DND-41 (cell line): ENCODE data around the gene HOXA2.

Source experiments
- ATAC-seq: fragments of 200-7000 bp; cut with Tn5 transposase; 3 replicates; pipeline ENCODE4 v1.9.1; 2021; ENCODE audit warnings: low read depth; ENCODE audit not compliant: insufficient read depth
- DNase-seq: peaks from one replicate; pipeline ENCODE4 v3.0.0-alpha.2; 2020
- H2AFZ ChIP-seq: 2 replicates; pipeline ENCODE4 v1.6.0; 2012; ENCODE audit warnings: low read depth, low read length
- H3K27ac ChIP-seq: 2 replicates; pipeline ENCODE4 v1.5.1; 2012; ENCODE audit warnings: low read length, inconsistent platforms
- H3K27me3 ChIP-seq: fragments of 200-600 bp; sonication (generic); 2 replicates; pipeline ENCODE4 v1.6.0; 2012; ENCODE audit warnings: low read length, mild to moderate bottlenecking, inconsistent platforms; ENCODE audit not compliant: insufficient read depth, poor library complexity
- H3K36me3 ChIP-seq: 2 replicates; pipeline ENCODE4 v1.5.1; 2012; ENCODE audit warnings: low read length, inconsistent platforms; ENCODE audit not compliant: insufficient read depth
- H3K4me1 ChIP-seq: 2 replicates; pipeline ENCODE4 v1.5.1; 2012; ENCODE audit warnings: mild to moderate bottlenecking, low read length; ENCODE audit not compliant: insufficient read depth
- H3K4me2 ChIP-seq: 2 replicates; pipeline ENCODE4 v1.6.0; 2012; ENCODE audit warnings: mild to moderate bottlenecking, moderate library complexity, low read length, inconsistent platforms; ENCODE audit not compliant: insufficient read depth
- H3K4me3 ChIP-seq, 2 experiments: fragments of 200-600 bp in 1 of 2; shearing (Covaris generic) in 1 of 2; 2 replicates each; pipeline ENCODE4 v1.5.1; 2012 to 2016; ENCODE audit warnings: inconsistent platforms in 2 of 2, low read length in 2 of 2, mild to moderate bottlenecking in 2 of 2, low read depth in 1 of 2, moderate library complexity in 1 of 2
- H3K79me2 ChIP-seq: 2 replicates; pipeline ENCODE4 v1.6.0; 2012; ENCODE audit warnings: low read length, inconsistent platforms; ENCODE audit not compliant: insufficient read depth
- H3K9ac ChIP-seq: 2 replicates; pipeline ENCODE4 v1.6.0; 2012; ENCODE audit warnings: low read depth, mild to moderate bottlenecking, inconsistent platforms, low read length, moderate library complexity
- H3K9me3 ChIP-seq: 2 replicates; pipeline ENCODE4 v1.5.1; 2012; ENCODE audit warnings: low read length, moderate library complexity, mild to moderate bottlenecking, inconsistent platforms; ENCODE audit not compliant: insufficient read depth, severe bottlenecking
- H4K20me1 ChIP-seq: 2 replicates; pipeline ENCODE4 v1.6.0; 2012; ENCODE audit warnings: low read length; ENCODE audit not compliant: insufficient read depth
- EZH2 ChIP-seq: IDR thresholded peaks from 3 replicates; pipeline ENCODE4 v1.6.1; 2012; ENCODE audit warnings: borderline replicate concordance, low read depth, mild to moderate bottlenecking, moderate library complexity, low read length, inconsistent platforms; ENCODE audit not compliant: severe bottlenecking
- TF ChIP-seq, protein P1 (sequence below): IDR thresholded peaks from 2 replicates; pipeline ENCODE4 v1.5.1; 2012; ENCODE audit warnings: borderline replicate concordance, low read length, moderate library complexity, mild to moderate bottlenecking; ENCODE audit not compliant: poor library complexity, severe bottlenecking; ENCODE audit errors: extremely low read depth

The HOXA2 gene

GRCh38 chr7:27080844-27081436, 21.5 kb downstream of the HOXA2 start:
- no peak overlapping the region for H2AFZ ChIP-seq
- TF ChIP-seq, protein P1, sequence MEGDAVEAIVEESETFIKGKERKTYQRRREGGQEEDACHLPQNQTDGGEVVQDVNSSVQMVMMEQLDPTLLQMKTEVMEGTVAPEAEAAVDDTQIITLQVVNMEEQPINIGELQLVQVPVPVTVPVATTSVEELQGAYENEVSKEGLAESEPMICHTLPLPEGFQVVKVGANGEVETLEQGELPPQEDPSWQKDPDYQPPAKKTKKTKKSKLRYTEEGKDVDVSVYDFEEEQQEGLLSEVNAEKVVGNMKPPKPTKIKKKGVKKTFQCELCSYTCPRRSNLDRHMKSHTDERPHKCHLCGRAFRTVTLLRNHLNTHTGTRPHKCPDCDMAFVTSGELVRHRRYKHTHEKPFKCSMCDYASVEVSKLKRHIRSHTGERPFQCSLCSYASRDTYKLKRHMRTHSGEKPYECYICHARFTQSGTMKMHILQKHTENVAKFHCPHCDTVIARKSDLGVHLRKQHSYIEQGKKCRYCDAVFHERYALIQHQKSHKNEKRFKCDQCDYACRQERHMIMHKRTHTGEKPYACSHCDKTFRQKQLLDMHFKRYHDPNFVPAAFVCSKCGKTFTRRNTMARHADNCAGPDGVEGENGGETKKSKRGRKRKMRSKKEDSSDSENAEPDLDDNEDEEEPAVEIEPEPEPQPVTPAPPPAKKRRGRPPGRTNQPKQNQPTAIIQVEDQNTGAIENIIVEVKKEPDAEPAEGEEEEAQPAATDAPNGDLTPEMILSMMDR: no peak
- no peak for TF ChIP-seq EZH2

GRCh38 chr7:27079234-27079975, 23.1 kb downstream of the HOXA2 start:
- no peaks in the 10 kb centered on the region for H3K79me2 ChIP-seq
- no peak overlapping the region for H3K4me2 ChIP-seq
- H3K36me3 ChIP-seq: no peaks in the 10 kb centered on the region
- H2AFZ ChIP-seq: no peak overlapping the region
- no peak overlapping the region for H3K9ac ChIP-seq
- TF ChIP-seq EZH2: no peak
- TF ChIP-seq, protein P1: no peak
- H3K4me3 ChIP-seq: no peak overlapping the region
- ATAC-seq (no peak), DNase-seq (no peak)
- no peaks in the 10 kb centered on the region for H3K9me3 ChIP-seq
- H4K20me1 ChIP-seq: no peaks in the 10 kb centered on the region
- no peaks in the 10 kb centered on the region for H3K4me1 ChIP-seq
- H3K27ac ChIP-seq: no peak overlapping the region
- no peaks in the 10 kb centered on the region for H3K27me3 ChIP-seq

More at GRCh38 chr7:27080844-27081436, 21.5 kb downstream of the HOXA2 start:
- Histone ChIP-seq H3K4me3 (no peak overlapping the region), H3K27me3 (no peaks in the 10 kb centered on the region), H4K20me1 (no peaks in the 10 kb centered on the region), H3K36me3 (no peaks in the 10 kb centered on the region), H3K4me1 (no peaks in the 10 kb centered on the region), H3K4me2 (no peak overlapping the region), H3K79me2 (no peaks in the 10 kb centered on the region), H3K27ac (no peak overlapping the region), H3K9ac (no peak overlapping the region), H3K9me3 (no peaks in the 10 kb centered on the region)
- ATAC-seq (no peak), DNase-seq (no peak)

- Histone ChIP-seq H3K27me3 (no peaks in the 10 kb centered on the region), H3K4me2 (no peak overlapping the region), H3K9me3 (no peaks in the 10 kb centered on the region), H3K79me2 (no peaks in the 10 kb centered on the region), H3K27ac (no peak overlapping the region), H2AFZ (no peak overlapping the region), H3K4me3 (no peak overlapping the region), H3K4me1 (no peaks in the 10 kb centered on the region), H3K36me3 (no peaks in the 10 kb centered on the region), H4K20me1 (no peaks in the 10 kb centered on the region), H3K9ac (no peak overlapping the region)
- ATAC-seq (no peak), DNase-seq (no peak)
- no peak for TF ChIP-seq EZH2
- TF ChIP-seq, protein P1: no peak
Measured at GRCh38 chr7:27078616-27079233, 23.8 kb downstream of the HOXA2 start.
